ENCODE data around the gene PTPRO. TPM values are rescaled to one million over a fixed set of nuclear protein-coding genes. Genes with fewer than 3 reads are reported as not detected.

Gene PTPRO
- total and polyA plus RNA-seq, 4 donors: 0.31 to 3.3 (median 1.1) TPM

GRCh38 chr12:15547063-15547462 lies 224.8 kb downstream of the PTPRO start:
- Histone ChIP-seq H3K9me3 (ENCODE audit: control insufficient read depth in 4 of 4, low read length in 3 of 4) (no peaks in the 10 kb centered on the region), H3K4me3 (ENCODE audit: low read depth in 1 of 3, low read length in 3 of 3) (no peak overlapping the region), H3K27me3 (ENCODE audit: control insufficient read depth in 4 of 4, insufficient read depth in 4 of 4, low read length in 3 of 4) (no peaks in the 10 kb centered on the region), H3K36me3 (ENCODE audit: control insufficient read depth in 4 of 4, insufficient read depth in 3 of 4, low read depth in 1 of 4, low read length in 3 of 4) (no peaks in the 10 kb centered on the region), H3K4me1 (ENCODE audit: control insufficient read depth in 4 of 4, insufficient read depth in 4 of 4, low read length in 3 of 4) (no peaks in the 10 kb centered on the region), H3K27ac (ENCODE audit: low read depth in 1 of 2, low read length in 2 of 2) (no peak overlapping the region), H3K9ac (ENCODE audit: low read depth in 1 of 2, low read length in 2 of 2) (no peak overlapping the region)
- 78% methylated on average over 5 of the region's 5 CpGs for WGBS
- TF ChIP-seq NR2F2 (IDR thresholded peaks at IDR 0.05): no peak
- no peak for TF ChIP-seq RAD21 (IDR thresholded peaks at IDR 0.05)
- TF ChIP-seq ZBTB33 (IDR thresholded peaks at IDR 0.05): no peak
- no peak for TF ChIP-seq YY1 (IDR thresholded peaks at IDR 0.05)
- no peak for TF ChIP-seq FOXA2 (IDR thresholded peaks at IDR 0.05)
- no peak for TF ChIP-seq HNF4G (IDR thresholded peaks at IDR 0.05)
- TF ChIP-seq CTCF (IDR thresholded peaks at IDR 0.05; ENCODE audit: low read depth, low read length, missing input control): no peak
- no peak for TF ChIP-seq SP1 (IDR thresholded peaks at IDR 0.05)
- no peak for DNase-seq (ENCODE audit: low spot score)

GRCh38 chr12:15547691-15548090 lies 225.4 kb downstream of the PTPRO start:
- no peak overlapping the region for H3K4me3 ChIP-seq (ENCODE audit: low read depth in 1 of 3, low read length in 3 of 3)

More at GRCh38 chr12:15547691-15548090, 225.4 kb downstream of the PTPRO start:
- no peak overlapping the region for H3K27ac ChIP-seq (ENCODE audit: low read depth in 1 of 2, low read length in 2 of 2)
- H3K9me3 ChIP-seq (ENCODE audit: control insufficient read depth in 4 of 4, low read length in 3 of 4): no peaks in the 10 kb centered on the region
- no peak for DNase-seq (ENCODE audit: low spot score)
- no peaks in the 10 kb centered on the region for H3K36me3 ChIP-seq (ENCODE audit: control insufficient read depth in 4 of 4, insufficient read depth in 3 of 4, low read depth in 1 of 4, low read length in 3 of 4)
- TF ChIP-seq REST (IDR thresholded peaks at IDR 0.05) (no peak), FOXA2 (IDR thresholded peaks at IDR 0.05) (no peak), MAX (IDR thresholded peaks at IDR 0.05) (no peak), TAF1 (conservative IDR thresholded peaks at IDR 0.05) (no peak), ATF3 (IDR thresholded peaks at IDR 0.05) (no peak), RXRA (IDR thresholded peaks at IDR 0.05) (no peak), HNF4A (conservative IDR thresholded peaks at IDR 0.05) (no peak), ZBTB33 (IDR thresholded peaks at IDR 0.05) (no peak), JUND (IDR thresholded peaks at IDR 0.05) (no peak), EGR1 (IDR thresholded peaks at IDR 0.05; ENCODE audit: low read depth in 2 of 2) (no peak), NR2F2 (IDR thresholded peaks at IDR 0.05) (no peak), YY1 (IDR thresholded peaks at IDR 0.05) (no peak)
- 86% methylated on average over 1 of the region's 1 CpG for WGBS
- no peaks in the 10 kb centered on the region for H3K4me1 ChIP-seq (ENCODE audit: control insufficient read depth in 4 of 4, insufficient read depth in 4 of 4, low read length in 3 of 4)
- no peaks in the 10 kb centered on the region for H3K27me3 ChIP-seq (ENCODE audit: control insufficient read depth in 4 of 4, insufficient read depth in 4 of 4, low read length in 3 of 4)
- H3K9ac ChIP-seq (ENCODE audit: low read depth in 1 of 2, low read length in 2 of 2): no peak overlapping the region

Measured in liver (tissue), 9 donors.